ENCODE data around the gene ERBB3. TPM values are rescaled to one million over a fixed set of nuclear protein-coding genes. Genes with fewer than 3 reads are reported as not detected.

The ERBB3 gene
- total RNA-seq = 0.64 and 1.8 TPM in 2 replicates

GRCh38 chr12:56079723-56080555 lies at the start of gene ERBB3:
TSS of gene ERBB3 (plus strand) at chr12:56080165. CDS start at chr12:56080301, 136 bp downstream.

GRCh38 chr12:56041552-56042429 lies 38.2 kb upstream of the ERBB3 start, which contains the start of gene RPS26:
TSS of gene RPS26 (plus strand) at chr12:56041918. CDS start at chr12:56042167, 249 bp downstream.

GRCh38 chr12:56104109-56104814 lies 24.3 kb downstream of the ERBB3 start, which contains the start of gene PA2G4:
TSS of gene PA2G4 (plus strand) at chr12:56104559. CDS start at chr12:56104738, 179 bp downstream.

GRCh38 chr12:56116267-56117081 lies 36.5 kb downstream of the ERBB3 start, which contains the start of gene RPL41:
TSS of gene RPL41 (plus strand) at chr12:56116633.

DNA sequence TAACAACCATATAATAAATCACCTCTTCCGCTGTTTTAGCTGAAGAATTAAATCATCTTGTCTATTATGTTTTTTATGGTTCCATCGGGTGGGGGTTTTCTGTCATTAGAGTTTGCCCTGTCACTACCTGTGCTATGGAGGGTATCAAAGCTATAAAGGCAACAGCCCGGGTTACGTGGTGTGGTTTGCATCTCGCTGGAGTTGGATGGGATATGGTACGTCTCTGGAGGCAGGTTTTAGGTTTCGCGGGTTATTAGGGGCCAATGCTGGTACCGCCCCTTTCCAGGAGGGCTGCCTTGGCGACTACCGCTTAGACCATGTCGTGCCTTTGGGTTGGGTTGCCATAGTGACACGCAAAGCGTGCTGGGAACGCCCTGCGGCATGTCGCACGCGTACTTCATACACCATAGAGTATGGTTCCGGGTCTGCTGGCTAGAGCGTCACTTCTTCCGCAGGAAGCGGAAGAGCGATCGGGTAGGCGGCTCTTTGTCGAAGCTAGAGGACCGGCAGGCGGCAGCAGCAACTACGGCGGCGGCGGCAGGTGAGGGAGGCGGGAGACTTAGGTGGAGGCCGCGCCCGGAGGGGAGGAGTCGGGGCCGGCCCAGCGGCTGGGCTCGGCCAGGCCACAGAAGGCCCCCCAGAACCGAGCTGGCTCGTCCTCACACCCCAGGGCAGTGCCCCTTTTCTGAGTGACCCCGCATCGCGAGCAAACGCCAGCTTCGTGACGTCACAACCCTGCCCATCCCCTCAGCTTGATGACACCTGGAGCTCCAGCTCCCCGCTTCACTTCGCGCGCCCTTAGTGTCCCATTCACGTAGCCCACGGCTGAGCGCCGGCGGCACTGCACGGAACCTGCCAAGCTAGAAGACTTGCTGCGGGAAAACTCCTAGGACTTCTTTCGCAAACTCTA lies 38.1 kb downstream of the ERBB3 start, which contains the start of gene ZC3H10:
Gene ZC3H10, plus strand, starts transcription at position 489 of the 910 bp plus-strand sequence. CDS start 2,297 bp downstream, outside the sequence.

DNA sequence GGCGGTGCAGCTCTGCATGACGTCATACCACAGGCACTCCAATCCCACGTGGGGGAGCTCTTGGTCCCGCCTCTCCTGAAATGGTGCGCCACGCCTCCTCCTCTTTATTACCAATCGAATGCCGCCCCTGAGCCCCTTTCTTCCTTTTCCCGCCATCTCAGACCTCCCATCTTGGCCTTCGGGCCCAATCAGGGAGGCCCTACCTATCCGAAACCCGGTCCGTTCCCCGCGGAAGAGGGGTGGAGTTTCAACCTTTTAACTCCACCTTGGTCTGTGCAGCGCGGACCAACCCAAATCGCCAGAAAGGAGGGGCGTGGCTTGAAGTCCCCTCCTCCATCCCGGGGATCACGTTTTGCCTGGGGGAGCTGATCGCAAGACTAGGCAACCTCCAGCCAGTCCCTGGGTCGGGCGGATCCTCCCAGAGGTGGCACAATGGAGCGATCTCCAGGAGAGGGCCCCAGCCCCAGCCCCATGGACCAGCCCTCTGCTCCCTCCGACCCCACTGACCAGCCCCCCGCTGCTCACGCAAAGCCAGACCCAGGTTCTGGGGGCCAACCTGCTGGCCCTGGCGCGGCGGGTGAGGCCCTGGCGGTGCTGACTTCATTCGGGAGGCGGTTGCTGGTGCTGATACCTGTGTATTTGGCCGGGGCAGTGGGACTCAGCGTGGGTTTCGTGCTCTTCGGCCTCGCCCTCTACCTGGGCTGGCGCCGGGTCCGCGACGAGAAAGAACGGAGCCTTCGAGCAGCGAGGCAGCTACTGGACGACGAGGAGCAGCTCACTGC lies 48.1 kb downstream of the ERBB3 start, which contains the start of gene ESYT1:
Gene ESYT1, plus strand, starts transcription at position 380 of the 782 bp plus-strand sequence. Its CDS starts 53 bp downstream, at position 433.

GRCh38 chr12:56152132-56152755 lies 72.3 kb downstream of the ERBB3 start, which contains the start of gene MYL6B:
TSS of gene MYL6B (plus strand) at chr12:56152587. CDS start at chr12:56153919, 1,332 bp downstream.

Other genes starting within 250 kb of the ERBB3 start
- 21.9 and 38.4 TPM in 2 replicates for gene MMP19, start 237.2 kb upstream of the ERBB3 start, total RNA-seq
- gene PYM1, start 152.3 kb upstream of the ERBB3 start, total RNA-seq = 30.9 and 31.5 TPM in 2 replicates
- gene DGKA, start 149.0 kb upstream of the ERBB3 start, total RNA-seq = 14.8 and 31.3 TPM in 2 replicates
- 1.7 and 18.7 TPM in 2 replicates for gene PMEL, start 114.1 kb upstream of the ERBB3 start, total RNA-seq
- gene CDK2, start 113.3 kb upstream of the ERBB3 start, total RNA-seq = 24.5 and 46.2 TPM in 2 replicates
- gene RAB5B, start 106.1 kb upstream of the ERBB3 start, total RNA-seq = 56.6 and 74.1 TPM in 2 replicates
- gene SUOX, start 82.9 kb upstream of the ERBB3 start, total RNA-seq = 11.4 and 31.9 TPM in 2 replicates
- gene IKZF4, start 59.1 kb upstream of the ERBB3 start, total RNA-seq = 2.6 and 8.1 TPM in 2 replicates
- gene RPS26, start 38.2 kb upstream of the ERBB3 start, total RNA-seq = 1,233 and 1,614 TPM in 2 replicates
- 98.1 and 145 TPM in 2 replicates for gene PA2G4, start 24.4 kb downstream of the ERBB3 start, total RNA-seq
- 2,965 and 4,023 TPM in 2 replicates for gene RPL41, start 36.5 kb downstream of the ERBB3 start, total RNA-seq
- gene ZC3H10, start 38.1 kb downstream of the ERBB3 start, total RNA-seq = 3.4 and 5.0 TPM in 2 replicates
- 81.4 and 171 TPM in 2 replicates for gene ESYT1, start 48.1 kb downstream of the ERBB3 start, total RNA-seq
- gene MYL6B, start 72.4 kb downstream of the ERBB3 start, total RNA-seq = 112 and 142 TPM in 2 replicates
- gene MYL6, start 78.2 kb downstream of the ERBB3 start, total RNA-seq = 1,228 and 2,927 TPM in 2 replicates
- 27.5 and 43.8 TPM in 2 replicates for gene SMARCC2, start 109.3 kb downstream of the ERBB3 start, total RNA-seq
- gene RNF41, start 141.8 kb downstream of the ERBB3 start, total RNA-seq = 57.2 and 76.5 TPM in 2 replicates
- gene NABP2, start 144.2 kb downstream of the ERBB3 start, total RNA-seq = 48.4 and 60.4 TPM in 2 replicates
- gene SLC39A5, start 149.9 kb downstream of the ERBB3 start, total RNA-seq = not detected in 2 replicates
- gene ANKRD52, start 178.2 kb downstream of the ERBB3 start, total RNA-seq = 14.5 and 16.9 TPM in 2 replicates
- gene COQ10A, start 186.8 kb downstream of the ERBB3 start, total RNA-seq = 8.8 and 11.3 TPM in 2 replicates
- gene CS, start 220.2 kb downstream of the ERBB3 start, total RNA-seq = 109 and 134 TPM in 2 replicates
- 95.7 and 112 TPM in 2 replicates for gene CNPY2, start 235.8 kb downstream of the ERBB3 start, total RNA-seq

All from epithelial cell of alveolus of lung (primary cell).